Ishikawa (cell line): ENCODE measurements around the gene FOXA2.

Experiments used
- EGR1 ChIP-seq: IDR thresholded peaks from 2 replicates; pipeline ENCODE4 v1.6.1; 2012
- EP300 ChIP-seq: IDR thresholded peaks from 2 replicates; pipeline ENCODE4 v1.6.1; 2012; ENCODE audit warnings: borderline replicate concordance
- RAD21 ChIP-seq: IDR thresholded peaks from 2 replicates; pipeline ENCODE4 v1.6.1; 2012; ENCODE audit warnings: low read depth
- TAF1 ChIP-seq: IDR thresholded peaks from 2 replicates; pipeline ENCODE4 v1.6.1; 2012; ENCODE audit warnings: low read depth, mild to moderate bottlenecking
- TEAD4 ChIP-seq: IDR thresholded peaks from 2 replicates; pipeline ENCODE4 v1.6.1; 2012
- YY1 ChIP-seq: IDR thresholded peaks from 2 replicates; pipeline ENCODE4 v1.6.1; 2012; ENCODE audit warnings: low read depth
- ZBTB7A ChIP-seq: IDR thresholded peaks from 2 replicates; pipeline ENCODE4 v1.6.1; 2012; ENCODE audit warnings: low read depth
- TF ChIP-seq, protein P1 (sequence below): IDR thresholded peaks from 2 replicates; pipeline ENCODE4 v1.6.1; 2012; ENCODE audit warnings: low read depth, mild to moderate bottlenecking
- TF ChIP-seq, protein P2 (sequence below): IDR thresholded peaks from 2 replicates; pipeline ENCODE4 v1.6.1; 2012

DNA sequence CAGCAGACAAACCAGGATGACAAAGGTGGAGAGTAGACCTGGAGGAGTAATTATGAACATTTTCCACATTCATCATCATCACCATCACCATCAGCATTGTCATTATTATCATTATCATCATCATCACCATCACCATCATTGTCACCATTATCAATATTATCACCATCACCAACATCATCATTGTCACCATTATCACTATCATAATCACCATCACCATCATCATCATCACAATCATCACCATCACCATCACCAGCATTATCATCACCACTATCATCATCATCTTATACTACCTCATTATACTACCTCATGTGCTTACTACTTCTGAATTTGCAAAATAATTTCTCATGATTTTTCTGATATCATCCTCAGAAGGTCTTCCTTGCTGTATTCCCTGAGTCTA lies 39.3 kb downstream of the FOXA2 start:
- TF ChIP-seq YY1 (no peak), TAF1 (no peak), EGR1 (no peak), EP300 (no peak), TEAD4 (no peak), ZBTB7A (no peak), RAD21 (no peak)
- TF ChIP-seq, protein P1, sequence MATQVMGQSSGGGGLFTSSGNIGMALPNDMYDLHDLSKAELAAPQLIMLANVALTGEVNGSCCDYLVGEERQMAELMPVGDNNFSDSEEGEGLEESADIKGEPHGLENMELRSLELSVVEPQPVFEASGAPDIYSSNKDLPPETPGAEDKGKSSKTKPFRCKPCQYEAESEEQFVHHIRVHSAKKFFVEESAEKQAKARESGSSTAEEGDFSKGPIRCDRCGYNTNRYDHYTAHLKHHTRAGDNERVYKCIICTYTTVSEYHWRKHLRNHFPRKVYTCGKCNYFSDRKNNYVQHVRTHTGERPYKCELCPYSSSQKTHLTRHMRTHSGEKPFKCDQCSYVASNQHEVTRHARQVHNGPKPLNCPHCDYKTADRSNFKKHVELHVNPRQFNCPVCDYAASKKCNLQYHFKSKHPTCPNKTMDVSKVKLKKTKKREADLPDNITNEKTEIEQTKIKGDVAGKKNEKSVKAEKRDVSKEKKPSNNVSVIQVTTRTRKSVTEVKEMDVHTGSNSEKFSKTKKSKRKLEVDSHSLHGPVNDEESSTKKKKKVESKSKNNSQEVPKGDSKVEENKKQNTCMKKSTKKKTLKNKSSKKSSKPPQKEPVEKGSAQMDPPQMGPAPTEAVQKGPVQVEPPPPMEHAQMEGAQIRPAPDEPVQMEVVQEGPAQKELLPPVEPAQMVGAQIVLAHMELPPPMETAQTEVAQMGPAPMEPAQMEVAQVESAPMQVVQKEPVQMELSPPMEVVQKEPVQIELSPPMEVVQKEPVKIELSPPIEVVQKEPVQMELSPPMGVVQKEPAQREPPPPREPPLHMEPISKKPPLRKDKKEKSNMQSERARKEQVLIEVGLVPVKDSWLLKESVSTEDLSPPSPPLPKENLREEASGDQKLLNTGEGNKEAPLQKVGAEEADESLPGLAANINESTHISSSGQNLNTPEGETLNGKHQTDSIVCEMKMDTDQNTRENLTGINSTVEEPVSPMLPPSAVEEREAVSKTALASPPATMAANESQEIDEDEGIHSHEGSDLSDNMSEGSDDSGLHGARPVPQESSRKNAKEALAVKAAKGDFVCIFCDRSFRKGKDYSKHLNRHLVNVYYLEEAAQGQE: no peak
- TF ChIP-seq, protein P2, sequence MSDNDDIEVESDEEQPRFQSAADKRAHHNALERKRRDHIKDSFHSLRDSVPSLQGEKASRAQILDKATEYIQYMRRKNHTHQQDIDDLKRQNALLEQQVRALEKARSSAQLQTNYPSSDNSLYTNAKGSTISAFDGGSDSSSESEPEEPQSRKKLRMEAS: no peak
